Measurements from ENCODE around the gene RABL6.
"Not testable (repeated sequence)": the region's sequence is repeated elsewhere in the genome, so short reads cannot be mapped to it uniquely, and the experiment has no call there.

Gene RABL6

DNA sequence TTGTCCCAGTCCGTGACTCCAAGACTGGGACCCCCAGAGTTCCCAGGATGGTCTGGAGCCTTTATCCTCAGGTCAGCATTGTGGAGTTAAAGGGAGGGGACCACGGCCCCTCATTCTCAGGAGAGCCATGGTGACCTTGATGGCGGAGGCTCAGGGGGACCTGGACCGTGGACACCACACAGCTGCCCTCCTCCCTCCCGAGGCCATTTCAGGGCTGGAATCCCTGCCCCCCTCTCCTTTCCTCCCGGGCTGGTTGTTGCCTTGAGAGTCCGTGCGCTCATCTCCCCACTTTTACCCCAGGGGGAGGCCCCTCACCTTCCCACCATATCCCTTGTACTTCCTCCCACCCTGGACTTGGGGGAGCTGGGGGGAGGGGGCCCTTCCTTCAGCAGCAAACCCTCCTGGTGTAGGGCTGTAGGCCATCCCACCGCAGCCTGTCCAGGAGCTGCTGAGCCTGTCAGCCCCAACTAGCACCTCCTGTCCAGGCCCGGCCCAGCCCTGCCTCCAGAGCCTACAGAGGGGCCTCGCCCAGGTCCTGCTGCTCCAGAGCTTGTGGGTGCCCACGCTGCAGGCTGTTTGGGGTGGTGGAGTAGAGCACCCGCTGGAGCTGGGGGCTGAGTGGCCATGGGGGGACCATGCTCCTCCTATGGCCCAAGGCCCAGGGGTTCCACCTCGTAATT, 20.2 kb downstream of the RABL6 start:
- H3K4me1 ChIP-seq (ENCODE audit: control insufficient read depth, insufficient read depth, low read length), result no peaks in the 10 kb centered on the region
- no peak overlapping the region for H3K4me2 ChIP-seq (ENCODE audit: low read length)
- H3K4me3 ChIP-seq (ENCODE audit: low read length), result no peak overlapping the region
- no peak overlapping the region for H3K9ac ChIP-seq (ENCODE audit: low read depth, low read length)
- peaks cover 59% of the 10 kb centered on the region for H3K36me3 ChIP-seq (ENCODE audit: insufficient read depth, low read length)
- H3K27me3 ChIP-seq (ENCODE audit: control insufficient read depth, insufficient read depth, low read length), result no peaks in the 10 kb centered on the region
- no peaks in the 10 kb centered on the region for H3K9me3 ChIP-seq (replicated peaks; ENCODE audit: low read length)

DNA sequence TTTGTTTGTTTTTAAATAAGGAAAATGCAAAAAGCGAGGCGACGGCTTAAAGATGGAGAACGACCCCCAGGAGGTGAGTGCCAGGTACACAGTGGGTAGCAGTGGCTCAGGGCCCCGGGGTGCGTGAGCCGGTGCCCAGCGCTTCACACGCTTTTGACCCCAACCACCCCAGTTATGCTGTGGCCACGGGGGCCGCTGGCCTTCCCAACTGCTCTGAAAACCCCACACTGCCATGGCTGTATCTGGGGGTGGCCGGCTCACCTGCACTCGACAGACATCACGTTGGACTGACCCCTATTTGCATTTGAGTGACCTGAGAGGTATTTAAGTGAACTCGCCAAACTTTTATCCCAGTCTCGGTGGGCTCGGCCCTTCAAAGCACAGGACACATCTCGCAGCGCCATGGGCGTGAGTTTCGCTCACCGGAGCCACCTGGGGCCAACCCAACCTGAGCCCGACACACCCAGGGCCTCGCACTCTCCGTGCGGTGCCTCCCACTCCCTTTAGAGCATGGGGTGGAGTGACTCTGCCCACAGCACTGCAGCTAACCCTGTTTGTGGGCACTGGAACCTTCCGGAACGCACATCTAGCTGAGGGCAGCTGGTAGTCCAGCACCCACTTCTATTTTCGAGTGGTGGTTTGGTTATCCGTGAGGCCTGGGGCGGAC, 20.9 kb downstream of the RABL6 start:
- Histone ChIP-seq H3K4me1 (ENCODE audit: control insufficient read depth, insufficient read depth, low read length) (no peaks in the 10 kb centered on the region), H3K4me2 (ENCODE audit: low read length) (no peak overlapping the region), H3K9me3 (replicated peaks; ENCODE audit: low read length) (no peaks in the 10 kb centered on the region), H3K36me3 (ENCODE audit: insufficient read depth, low read length) (peaks cover 58% of the 10 kb centered on the region), H3K27me3 (ENCODE audit: control insufficient read depth, insufficient read depth, low read length) (no peaks in the 10 kb centered on the region), H3K4me3 (ENCODE audit: low read length) (no peak overlapping the region), H3K9ac (ENCODE audit: low read depth, low read length) (no peak overlapping the region)

DNA sequence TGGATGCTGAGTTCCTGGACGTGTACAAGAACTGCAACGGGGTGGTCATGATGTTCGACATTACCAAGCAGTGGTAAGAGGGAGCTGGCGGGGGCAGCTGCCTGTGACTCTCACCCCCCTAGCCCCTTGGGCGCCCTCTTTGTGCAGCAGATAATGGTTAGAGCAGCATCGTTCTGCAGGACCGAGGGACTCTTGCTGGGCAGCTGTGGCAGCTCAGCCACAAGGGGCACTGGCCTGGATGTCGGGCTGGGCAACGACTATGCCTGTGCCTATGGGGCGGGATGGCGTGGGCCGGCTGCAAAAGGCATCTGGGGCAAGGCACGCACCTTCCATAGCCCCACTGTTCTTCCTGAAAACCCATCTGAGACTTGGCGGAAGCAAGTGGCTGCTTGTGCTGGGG, 21.7 kb downstream of the RABL6 start:
- Histone ChIP-seq H3K4me1 (ENCODE audit: control insufficient read depth, insufficient read depth, low read length) (no peaks in the 10 kb centered on the region), H3K36me3 (ENCODE audit: insufficient read depth, low read length) (peaks cover 53% of the 10 kb centered on the region), H3K4me3 (ENCODE audit: low read length) (no peak overlapping the region), H3K9me3 (replicated peaks; ENCODE audit: low read length) (no peaks in the 10 kb centered on the region), H3K4me2 (ENCODE audit: low read length) (no peak overlapping the region), H3K9ac (ENCODE audit: low read depth, low read length) (no peak overlapping the region), H3K27me3 (ENCODE audit: control insufficient read depth, insufficient read depth, low read length) (no peaks in the 10 kb centered on the region)

DNA sequence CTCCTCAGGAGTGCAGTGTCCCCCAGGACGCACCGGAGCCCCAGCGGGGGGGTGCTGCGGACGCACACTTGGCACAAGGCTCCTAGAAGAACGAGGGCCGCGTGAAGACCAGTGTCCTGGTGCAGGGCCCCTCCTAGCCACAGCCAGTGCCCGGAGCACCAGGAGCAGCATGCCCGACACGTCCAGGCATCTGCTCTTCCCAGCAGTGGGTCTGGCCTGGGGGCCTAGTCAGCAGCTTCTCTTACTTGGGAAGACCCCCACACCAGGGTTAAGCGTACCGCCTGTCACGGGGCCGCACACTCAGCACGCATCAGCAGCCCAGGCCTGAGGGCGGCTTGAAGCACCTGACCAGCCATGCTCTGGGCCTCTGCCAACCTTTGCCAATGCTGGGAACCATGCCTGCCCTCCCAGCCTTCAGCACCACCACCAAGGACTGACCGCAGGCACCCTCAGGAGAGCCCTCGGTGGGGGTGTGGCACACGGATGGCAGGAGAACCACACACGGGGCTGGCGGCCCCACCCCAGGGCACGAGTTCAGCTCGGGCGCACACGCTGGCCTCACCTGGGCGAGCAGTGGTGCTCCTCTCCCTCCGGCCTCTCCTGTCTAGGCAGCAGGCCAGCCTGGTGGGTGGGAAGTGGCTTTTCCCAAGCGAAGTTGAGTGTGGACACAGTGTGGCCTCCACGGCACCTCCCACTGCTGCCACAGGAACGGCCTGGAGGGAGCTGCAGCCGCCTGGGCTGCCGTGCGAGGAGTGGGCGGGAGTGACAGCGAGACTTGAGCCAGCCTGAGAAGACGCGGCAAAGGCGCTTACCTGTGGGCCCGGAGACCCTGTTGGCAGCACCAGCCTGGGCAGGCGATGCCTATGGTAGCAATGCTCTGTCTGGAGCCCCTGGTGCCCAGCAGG, 22.5 kb downstream of the RABL6 start:
- Histone ChIP-seq H3K4me1 (ENCODE audit: control insufficient read depth, insufficient read depth, low read length) (no peaks in the 10 kb centered on the region), H3K9ac (ENCODE audit: low read depth, low read length) (no peak overlapping the region), H3K36me3 (ENCODE audit: insufficient read depth, low read length) (peaks cover 53% of the 10 kb centered on the region), H3K9me3 (replicated peaks; ENCODE audit: low read length) (no peaks in the 10 kb centered on the region), H3K4me3 (ENCODE audit: low read length) (no peak overlapping the region), H3K27me3 (ENCODE audit: control insufficient read depth, insufficient read depth, low read length) (no peaks in the 10 kb centered on the region), H3K4me2 (ENCODE audit: low read length) (no peak overlapping the region)

DNA sequence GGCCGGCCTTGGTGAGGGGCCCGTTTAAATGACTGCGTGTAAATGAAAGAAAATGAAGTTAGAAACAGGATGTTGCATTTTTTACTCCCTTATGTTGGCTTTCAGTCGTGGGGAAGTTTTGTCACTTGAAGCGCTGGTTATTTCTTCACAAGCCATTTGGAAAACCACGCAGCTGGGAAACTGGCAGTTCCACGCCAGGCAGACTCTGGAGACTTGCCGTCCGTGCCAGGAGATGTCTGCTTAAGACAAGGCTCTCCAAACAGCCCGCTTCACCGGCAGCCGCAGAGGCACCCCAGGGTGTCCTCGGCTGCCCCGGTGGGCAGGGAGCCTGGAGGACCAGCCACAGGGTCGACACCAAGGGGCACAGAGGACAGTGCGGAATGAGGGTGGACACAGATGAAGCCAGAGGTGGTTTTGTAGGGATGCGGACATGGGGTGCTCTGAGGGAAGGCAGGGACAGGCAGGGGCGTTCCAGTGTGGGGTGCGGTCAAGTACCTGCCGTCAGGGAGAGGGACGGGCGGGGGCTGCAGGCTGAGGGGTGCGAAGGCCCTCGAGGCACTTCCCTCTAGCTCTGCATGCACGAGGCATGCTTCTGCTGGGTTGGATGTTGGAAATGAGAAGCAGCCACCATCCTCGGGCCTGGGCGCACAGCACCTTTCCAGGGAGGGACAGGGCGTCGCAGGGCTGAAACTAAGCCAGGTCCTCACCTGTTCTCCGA, 23.4 kb downstream of the RABL6 start:
- no peaks in the 10 kb centered on the region for H3K4me1 ChIP-seq (ENCODE audit: control insufficient read depth, insufficient read depth, low read length)
- no peaks in the 10 kb centered on the region for H3K9me3 ChIP-seq (replicated peaks; ENCODE audit: low read length)
- no peak overlapping the region for H3K4me2 ChIP-seq (ENCODE audit: low read length)
- H3K36me3 ChIP-seq (ENCODE audit: insufficient read depth, low read length), result peaks cover 45% of the 10 kb centered on the region
- H3K4me3 ChIP-seq (ENCODE audit: low read length), result no peak overlapping the region
- no peak overlapping the region for H3K9ac ChIP-seq (ENCODE audit: low read depth, low read length)
- no peaks in the 10 kb centered on the region for H3K27me3 ChIP-seq (ENCODE audit: control insufficient read depth, insufficient read depth, low read length)

DNA sequence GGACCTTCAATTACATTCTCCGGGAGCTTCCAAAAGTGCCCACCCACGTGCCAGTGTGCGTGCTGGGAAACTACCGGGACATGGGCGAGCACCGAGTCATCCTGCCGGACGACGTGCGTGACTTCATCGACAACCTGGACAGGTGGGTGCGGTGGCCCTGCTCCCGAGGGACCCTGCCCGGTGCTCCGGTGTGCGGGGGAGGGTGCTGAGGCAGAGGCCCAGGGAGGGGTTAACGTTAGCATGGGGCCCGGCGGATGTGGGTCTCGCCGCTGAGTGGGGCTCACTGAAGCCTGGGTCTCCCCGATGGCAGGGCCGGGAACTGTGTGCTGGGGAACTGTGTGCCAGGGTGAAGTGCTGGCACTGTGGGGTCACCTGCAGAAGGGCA, 24.0 kb downstream of the RABL6 start:
- Histone ChIP-seq H3K36me3 (ENCODE audit: insufficient read depth, low read length) (peaks cover 40% of the 10 kb centered on the region), H3K4me2 (ENCODE audit: low read length) (no peak overlapping the region), H3K4me1 (ENCODE audit: control insufficient read depth, insufficient read depth, low read length) (no peaks in the 10 kb centered on the region), H3K27me3 (ENCODE audit: control insufficient read depth, insufficient read depth, low read length) (no peaks in the 10 kb centered on the region), H3K9ac (ENCODE audit: low read depth, low read length) (no peak overlapping the region), H3K9me3 (replicated peaks; ENCODE audit: low read length) (no peaks in the 10 kb centered on the region), H3K4me3 (ENCODE audit: low read length) (no peak overlapping the region)

DNA sequence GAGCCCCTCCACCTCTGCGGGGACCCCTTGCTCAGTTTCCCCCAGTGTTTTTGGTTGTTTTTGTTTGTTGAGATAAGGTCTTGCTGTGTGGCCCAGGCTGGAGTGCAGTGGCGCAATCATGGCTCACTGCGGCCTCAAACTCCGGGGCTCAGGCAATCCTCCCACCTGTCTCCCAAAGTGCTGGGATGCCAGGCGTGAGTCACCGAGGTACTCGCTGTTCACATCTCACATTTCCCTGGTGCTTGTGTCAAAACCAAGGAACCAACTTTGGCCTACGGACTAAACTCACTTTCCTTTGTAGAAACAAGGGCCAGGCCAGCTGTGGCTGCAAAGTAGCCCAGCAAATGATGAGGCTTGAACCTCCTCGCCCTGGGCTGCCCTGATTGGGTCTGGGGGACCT, 24.8 kb downstream of the RABL6 start:
- Histone ChIP-seq H3K9me3 (replicated peaks; ENCODE audit: low read length) (no peaks in the 10 kb centered on the region), H3K4me3 (ENCODE audit: low read length) (no peak overlapping the region), H3K9ac (ENCODE audit: low read depth, low read length) (no peak overlapping the region), H3K36me3 (ENCODE audit: insufficient read depth, low read length) (peaks cover 38% of the 10 kb centered on the region), H3K4me2 (ENCODE audit: low read length) (no peak overlapping the region), H3K4me1 (ENCODE audit: control insufficient read depth, insufficient read depth, low read length) (no peaks in the 10 kb centered on the region), H3K27me3 (ENCODE audit: control insufficient read depth, insufficient read depth, low read length) (no peaks in the 10 kb centered on the region)

DNA sequence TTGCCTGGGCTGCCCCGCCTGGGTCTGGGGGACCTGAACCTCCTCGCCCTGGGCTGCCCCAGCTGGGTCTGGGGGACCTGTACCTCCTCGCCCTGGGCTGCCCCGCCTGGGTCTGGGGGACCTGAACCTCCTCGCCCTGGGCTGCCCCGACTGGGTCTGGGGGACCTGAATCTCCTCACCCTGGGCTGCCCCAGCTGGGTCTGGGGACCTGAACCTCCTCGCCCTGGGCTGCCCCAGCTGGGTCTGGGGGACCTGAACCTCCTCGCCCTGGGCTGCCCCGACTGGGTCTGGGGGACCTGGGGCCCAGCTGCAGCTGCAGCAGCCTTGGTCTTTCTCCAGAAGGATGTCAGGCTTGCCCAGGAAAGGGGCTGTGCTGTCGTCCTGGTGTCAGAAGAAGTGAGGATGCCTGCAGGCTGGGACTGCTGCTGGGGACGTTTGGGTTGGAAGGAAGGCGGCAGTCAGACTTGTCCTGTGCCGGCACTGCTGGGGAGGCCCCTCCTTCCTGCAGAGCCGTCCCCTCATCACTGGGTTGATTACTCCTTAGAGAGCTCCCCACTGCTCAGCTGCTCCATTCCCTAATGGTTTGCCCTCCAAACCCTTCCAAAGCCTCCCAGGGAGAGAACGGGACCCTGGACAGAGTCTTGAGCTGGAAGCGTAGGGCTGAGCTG, 25.8 kb downstream of the RABL6 start:
- not testable (repeated sequence) for H3K4me2 ChIP-seq (ENCODE audit: low read length); H3K27me3 ChIP-seq (ENCODE audit: control insufficient read depth, insufficient read depth, low read length); H3K4me1 ChIP-seq (ENCODE audit: control insufficient read depth, insufficient read depth, low read length); H3K9ac ChIP-seq (ENCODE audit: low read depth, low read length); H3K4me3 ChIP-seq (ENCODE audit: low read length); H3K9me3 ChIP-seq (replicated peaks; ENCODE audit: low read length)
- H3K36me3 ChIP-seq (ENCODE audit: insufficient read depth, low read length), result peaks cover 38% of the 10 kb centered on the region

DNA sequence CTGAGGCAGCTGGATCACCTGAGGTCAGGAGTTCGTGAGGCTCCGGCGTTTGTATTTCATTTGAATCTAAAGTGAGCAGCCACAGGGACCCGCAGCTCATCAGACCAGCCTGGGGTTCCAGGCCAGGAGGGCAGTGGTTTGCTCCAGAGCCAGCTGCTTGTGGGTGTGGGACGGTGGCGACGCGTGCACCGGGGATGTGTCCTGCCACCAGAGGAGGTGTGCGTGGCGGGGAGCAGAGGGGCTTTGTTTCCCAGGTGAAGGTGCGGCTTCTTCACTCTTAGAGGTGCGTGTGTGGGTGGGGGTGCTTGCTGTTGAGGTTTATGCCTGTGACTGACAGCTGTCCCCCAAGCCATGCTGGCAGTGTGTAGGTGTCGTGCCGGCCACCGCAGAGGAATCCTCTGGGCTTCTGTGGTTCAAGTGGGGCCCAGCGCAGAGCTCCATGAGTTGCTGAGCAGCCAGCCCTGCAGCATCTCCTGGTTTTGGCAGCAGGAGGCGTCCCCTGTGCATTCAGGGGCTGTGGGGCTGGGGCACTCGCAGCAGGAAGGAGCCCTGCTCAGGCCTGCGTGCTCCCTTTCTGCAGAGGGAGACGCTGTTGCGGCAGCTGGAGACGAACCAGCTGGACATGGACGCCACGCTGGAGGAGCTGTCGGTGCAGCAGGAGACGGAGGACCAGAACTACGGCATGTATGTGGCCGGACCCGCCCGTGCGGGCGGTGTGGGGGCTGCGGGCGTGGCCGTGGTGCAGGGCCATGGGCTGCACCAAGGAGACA, 27.6 kb downstream of the RABL6 start:
- peaks cover 33% of the 10 kb centered on the region for H3K36me3 ChIP-seq (ENCODE audit: insufficient read depth, low read length)
- H3K9ac ChIP-seq (ENCODE audit: low read depth, low read length), result no peak overlapping the region
- H3K4me1 ChIP-seq (ENCODE audit: control insufficient read depth, insufficient read depth, low read length), result peaks cover 14% of the 10 kb centered on the region
- H3K27me3 ChIP-seq (ENCODE audit: control insufficient read depth, insufficient read depth, low read length), result no peaks in the 10 kb centered on the region
- H3K9me3 ChIP-seq (replicated peaks; ENCODE audit: low read length), result no peaks in the 10 kb centered on the region
- H3K4me2 ChIP-seq (ENCODE audit: low read length), result no peak overlapping the region
- no peak overlapping the region for H3K4me3 ChIP-seq (ENCODE audit: low read length)
